IPS-NIHi7 (cell line): ENCODE measurements around the gene CHST11.
A peak's percentile ranks its signal among the peaks of the same experiment; 100 is the strongest.

ENCODE experiments used
- DNase-seq: peaks from one replicate; pipeline ENCODE4 v3.0.0; 2012; ENCODE audit warnings: mixed read lengths; ENCODE audit errors: extremely low spot score

CHST11 gene

GRCh38 chr12:104694711-104695110, 238.0 kb downstream of the CHST11 start:
- no peak for DNase-seq

DNA sequence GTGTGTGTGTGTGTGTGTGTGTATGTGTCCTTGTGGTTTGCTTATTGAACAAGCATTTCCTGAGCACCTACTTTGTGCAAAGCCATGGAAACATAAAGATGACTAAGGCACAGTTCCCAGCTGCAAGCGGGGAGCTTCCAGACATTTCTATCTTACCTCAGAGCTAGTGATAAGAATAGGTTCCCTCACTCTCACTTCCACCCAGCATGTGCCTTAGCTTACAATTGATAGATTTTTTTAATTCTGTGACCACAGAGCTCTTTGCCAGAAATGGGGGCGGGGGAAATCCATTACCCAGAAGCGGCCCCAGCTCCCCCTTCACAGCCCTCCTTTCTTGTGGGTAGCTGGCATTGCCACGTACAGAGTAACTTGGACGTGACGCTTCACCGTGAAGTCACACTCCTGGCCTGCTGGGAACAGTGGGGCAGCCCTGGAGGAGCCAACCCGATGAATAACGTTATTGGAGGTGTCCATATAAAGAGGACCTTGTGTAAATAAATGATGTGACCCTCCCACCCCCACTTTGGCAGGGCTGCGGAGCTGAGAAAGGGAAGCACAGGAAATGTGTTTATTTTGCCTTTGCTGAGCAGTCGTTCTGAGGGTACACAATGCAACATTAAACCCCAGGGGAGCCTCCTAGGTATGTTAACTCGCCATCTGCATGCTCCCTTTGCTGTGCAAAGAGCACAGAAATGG, 238.9 kb downstream of the CHST11 start:
- DNase-seq, result no peak

DNA sequence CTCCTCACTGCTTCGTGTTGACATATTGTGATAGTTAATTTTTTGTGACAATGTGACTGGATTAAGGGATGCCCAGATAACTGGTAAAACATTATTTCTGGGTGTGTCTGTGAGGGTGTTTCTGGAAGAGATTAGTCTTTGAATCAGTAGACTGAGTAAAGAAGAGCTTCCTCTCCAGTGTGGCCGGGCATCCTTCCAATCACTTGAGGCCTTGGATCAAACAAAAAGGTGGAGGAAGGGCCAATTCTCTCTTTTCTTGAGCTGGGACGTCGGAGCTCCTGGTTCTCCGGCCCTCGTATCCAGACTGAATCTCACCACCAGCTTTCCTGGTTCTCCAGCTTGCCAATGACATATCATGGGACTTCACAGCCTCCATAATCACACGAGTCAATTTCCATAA, 240.4 kb downstream of the CHST11 start:
- DNase-seq, result no peak

GRCh38 chr12:104698871-104699270, 242.1 kb downstream of the CHST11 start:
- no peak for DNase-seq

DNA sequence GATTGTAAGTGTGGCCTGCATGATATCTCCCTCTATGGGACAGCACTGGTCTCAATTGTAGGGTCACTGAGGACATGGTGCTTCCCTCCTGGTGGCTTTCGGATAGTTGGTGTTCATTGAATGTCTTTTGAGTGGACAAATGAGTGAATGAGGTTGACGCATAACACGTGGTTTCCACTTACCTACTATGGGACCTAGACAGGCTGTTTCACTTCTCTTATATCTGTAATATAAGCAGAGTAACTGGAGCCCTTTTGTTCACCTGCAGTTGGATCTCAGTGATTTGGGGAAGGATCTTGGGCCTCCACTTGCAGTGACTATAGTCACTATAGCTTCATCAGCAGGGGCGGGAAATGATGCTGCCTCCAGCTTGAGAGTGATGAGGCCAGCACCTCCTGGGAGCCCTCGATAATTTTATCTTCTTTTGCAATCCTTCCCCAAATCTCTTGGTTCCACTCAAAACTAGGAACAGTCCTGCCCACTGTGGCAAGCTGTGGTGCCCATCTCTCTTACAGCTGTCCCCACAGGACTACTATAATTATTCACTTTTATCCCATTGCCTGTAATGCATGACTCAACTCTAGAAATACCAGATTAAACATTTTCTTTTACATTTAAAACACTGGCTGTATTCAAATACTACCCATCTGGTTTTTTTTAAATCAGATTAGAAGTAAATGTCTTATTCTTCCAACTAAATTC, 242.9 kb downstream of the CHST11 start:
- no peak for DNase-seq

DNA sequence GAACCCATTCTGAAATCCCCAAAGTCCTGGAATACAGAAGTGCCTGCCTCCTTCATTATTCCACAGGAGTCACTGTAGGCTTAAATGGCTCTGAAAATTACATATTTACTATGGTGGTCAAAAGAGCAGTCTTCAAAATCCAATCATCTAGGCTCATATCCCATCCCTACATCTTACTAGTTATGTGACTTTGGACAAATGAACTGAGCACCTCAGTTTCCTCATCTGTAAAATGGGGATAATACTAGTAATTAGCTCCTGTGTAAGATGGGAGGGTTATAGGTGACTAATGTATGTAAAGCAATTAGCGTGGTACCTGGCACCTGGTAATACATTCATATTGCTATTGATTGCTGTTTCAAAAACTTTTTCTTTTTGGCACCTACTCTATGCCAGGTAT, 243.6 kb downstream of the CHST11 start:
- DNase-seq, result no peak

GRCh38 chr12:104701301-104701700, 244.6 kb downstream of the CHST11 start:
- no peak for DNase-seq

DNA sequence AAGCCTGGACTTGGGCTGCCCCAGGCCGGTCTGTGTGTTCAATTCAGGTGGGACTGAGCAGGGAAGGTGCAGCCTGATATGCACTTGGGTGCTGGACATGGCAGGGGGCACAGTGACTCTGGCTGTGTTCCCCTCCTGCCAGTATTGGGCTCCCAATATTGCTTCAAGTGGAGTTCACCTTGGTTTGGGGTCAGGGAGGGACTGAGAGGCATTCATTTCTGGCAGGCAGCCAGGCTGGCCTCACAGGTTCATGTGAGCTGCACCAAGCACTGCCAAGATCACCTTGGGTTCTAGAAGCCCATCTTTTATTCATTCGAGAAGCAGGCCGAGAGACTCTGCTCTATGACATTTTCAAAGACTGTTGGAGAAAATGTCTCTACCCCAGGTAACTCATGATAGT, 245.0 kb downstream of the CHST11 start:
- no peak for DNase-seq

- DNase-seq, result no peak
Observed at GRCh38 chr12:104702565-104703139, 245.9 kb downstream of the CHST11 start.

GRCh38 chr12:104703372-104703771, 246.6 kb downstream of the CHST11 start:
- DNase-seq, result no peak

- no peak for DNase-seq
Observed at GRCh38 chr12:104704224-104704779, 247.6 kb downstream of the CHST11 start.

DNA sequence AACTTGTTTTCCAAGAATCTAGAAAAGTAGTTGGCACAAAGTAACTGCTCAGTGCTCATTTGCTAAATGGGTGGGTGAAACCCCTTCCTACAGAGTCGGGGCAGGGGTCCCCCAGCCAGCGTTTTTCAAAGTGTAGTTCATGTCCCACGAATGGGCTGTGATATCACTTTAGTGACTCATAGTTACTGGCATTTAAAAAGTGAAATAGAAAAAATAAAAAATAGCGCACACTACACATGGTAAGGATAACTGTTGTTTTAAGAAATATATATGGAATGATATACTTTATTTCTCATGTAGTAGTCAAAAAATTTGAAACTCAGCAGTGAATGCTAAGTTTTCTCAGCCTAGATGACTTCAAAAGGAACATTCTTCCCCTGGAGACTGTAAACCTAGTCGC, 250.4 kb downstream of the CHST11 start:
- DNase-seq, result no peak

GRCh38 chr12:104707794-104708558, 251.2 kb downstream of the CHST11 start:
- no peak for DNase-seq

DNA sequence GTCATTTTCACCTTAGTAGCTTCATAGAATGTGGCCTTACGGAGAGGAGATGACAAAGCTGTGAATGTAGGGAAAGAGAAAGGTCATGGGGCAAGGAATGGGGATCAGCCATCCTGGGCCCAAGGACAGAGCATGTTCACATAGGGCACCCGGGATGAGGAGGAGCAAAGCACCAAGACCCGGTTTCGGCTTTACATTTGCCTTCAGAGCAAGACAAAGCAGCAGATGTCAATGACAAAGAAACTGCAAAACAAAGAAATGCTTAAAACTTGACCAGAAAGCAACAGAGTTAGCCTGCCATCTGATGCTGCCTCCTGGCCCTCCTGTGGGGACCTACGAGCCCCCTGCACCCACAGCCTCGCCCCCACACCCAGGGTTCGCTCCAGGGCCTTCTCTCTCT, 252.1 kb downstream of the CHST11 start:
- DNase-seq, result peak; percentile 52

DNA sequence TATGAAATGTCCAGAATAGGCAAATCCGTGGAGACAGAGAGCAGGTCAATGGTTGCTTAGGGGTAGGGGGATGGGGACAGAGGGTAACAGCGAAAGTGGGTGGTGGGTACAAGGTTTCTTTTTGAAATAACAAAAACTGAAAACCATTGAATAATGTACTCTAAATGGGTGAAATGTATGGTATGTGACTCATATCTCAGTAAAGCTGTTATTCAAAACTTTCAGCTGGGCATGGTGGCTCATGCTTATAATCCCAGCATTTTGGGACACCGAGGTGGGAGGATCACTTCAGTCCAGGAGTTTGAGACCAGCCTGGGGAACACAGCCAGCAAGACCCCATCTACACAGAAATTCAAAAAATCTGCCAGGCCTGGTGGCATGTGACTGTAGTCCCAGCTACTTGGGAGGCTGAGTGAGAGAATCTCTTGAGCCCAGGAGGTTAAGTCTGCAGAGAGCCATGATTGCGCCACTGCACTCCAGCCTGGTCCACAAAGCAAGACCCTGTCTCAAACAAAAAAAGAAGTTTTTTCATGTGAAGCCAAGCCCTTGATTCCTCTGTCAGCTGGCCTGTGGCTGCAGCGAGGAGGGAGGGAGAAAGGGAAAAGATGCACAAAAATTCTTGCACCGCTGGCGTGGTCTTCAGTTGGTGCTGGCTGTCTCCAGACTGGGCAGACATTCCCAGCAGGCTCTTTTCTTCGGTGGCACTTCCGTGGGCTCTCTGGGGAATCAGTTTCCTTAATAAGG, 253.1 kb downstream of the CHST11 start:
- no peak for DNase-seq

DNA sequence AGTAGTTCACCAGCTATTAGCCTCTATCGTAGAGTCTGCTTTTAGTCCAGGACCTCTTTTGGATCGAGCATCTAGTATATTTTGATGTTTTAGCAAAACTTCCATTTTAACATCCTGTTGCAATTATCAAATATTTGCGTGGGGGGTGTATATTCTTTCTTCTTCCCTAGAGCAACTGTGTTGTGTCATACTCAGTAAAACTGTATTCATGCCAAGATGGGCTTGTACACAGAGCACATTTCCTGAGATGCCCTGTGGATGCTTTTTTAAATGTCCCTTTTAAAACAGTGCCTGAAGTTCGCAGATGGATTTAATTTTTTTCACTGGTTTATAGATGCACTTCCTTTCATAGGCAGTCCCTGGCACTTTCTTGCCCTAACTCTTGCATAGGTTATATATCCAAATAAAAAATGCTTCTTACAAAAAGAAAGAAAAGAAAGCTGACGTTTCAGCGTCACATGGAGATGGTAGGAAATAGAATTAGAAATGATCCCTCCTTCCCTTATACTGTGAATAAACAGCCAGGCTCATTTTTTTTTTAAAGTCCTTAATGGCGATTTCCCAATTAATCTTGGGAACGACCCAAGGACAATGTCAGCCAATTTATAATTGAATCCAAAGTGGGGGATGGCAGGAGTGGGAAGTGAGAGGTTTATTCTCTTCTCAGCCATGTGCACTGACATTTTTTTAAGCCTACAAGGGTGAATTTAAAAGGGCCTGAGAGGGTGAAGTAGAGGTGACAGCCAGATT, 254.4 kb downstream of the CHST11 start:
- DNase-seq, result no peak

GRCh38 chr12:104712477-104712876, 255.7 kb downstream of the CHST11 start:
- peak; percentile 32 for DNase-seq

DNA sequence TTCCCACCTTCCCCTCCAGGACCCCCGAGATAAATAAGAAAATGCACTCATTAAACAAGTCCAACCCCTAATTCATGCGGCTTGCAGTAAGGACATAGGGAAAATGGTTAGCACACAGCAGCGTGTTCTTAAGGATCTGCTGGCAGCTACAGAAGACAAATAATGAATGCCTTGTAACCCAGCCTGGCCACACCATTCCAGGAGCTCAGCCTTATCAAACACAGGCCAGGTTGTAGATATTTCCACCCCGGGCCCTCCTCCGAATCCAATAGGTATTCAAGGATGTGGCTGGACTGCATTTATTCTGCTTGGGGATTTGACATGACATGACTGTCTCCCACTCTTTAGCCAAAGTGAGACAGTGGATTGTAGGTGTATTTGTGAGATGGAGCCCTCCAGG, 256.2 kb downstream of the CHST11 start:
- DNase-seq, result no peak

GRCh38 chr12:104713444-104713843, 256.7 kb downstream of the CHST11 start:
- DNase-seq, result peak; percentile 50

DNA sequence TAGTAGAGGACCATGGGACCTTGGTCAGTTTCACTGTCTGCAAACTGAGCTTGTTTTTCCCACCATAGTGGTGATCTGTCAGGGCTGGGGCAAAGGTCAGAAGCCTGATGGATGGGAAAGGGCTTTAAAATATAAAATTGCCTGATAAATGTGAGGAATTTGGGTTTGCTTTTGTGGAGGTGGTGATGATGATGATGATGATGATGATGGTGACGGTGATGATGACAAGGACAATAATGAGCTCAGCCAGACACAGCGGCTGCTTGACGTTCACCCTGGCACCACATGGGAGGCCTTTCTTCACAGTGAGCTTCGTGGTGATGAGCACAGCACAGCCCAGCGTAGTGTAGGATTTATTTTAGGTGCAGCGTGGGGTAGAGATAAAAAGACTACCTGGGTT, 257.6 kb downstream of the CHST11 start:
- no peak for DNase-seq

DNA sequence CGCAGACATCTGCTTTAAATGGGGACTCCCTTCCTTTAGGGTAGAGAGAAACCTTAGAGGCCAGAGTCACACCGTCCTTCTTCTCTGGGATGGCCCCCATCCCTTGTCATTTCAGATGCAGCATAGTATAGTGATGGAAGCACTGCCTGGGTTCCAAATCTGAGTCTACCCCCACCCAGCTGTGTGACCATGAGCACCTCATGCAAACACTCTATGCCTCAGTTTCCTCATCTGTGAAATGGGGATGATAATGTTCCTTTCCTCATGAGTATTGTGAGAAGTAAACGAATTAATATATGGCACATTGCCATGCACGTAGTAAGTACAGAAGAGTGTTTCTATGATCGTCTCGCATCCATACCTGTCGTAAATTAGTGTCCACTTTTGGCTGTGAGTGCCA, 259.4 kb downstream of the CHST11 start:
- DNase-seq, result no peak
